ENCODE results near the gene NPL.

Gene NPL

GRCh38 chr1:182777386-182777785 lies 12.2 kb upstream of the NPL start:
- DNase-seq (ENCODE audit: low read depth in 2 of 3, low spot score in 1 of 3), result no peak

DNA sequence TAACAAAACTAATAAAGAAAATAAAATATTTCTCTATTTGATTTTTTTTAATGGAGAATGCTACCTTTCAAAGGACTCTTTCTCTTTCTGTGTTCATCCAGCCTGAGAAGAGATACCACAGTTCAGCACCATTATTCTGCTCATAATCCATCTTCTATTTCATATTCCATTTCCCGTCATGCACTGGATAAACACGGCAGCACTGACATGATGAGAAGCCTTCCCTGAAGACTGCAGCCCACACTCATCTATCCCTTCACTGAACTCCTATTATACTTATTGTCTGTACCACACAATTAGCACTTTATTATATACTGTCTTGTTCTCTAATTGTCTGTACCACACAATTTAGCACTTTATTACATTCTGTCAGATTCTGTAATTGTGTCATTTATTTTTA lies 10.7 kb upstream of the NPL start:
- DNase-seq (ENCODE audit: low read depth in 2 of 3, low spot score in 1 of 3), result no peak

- no peak for DNase-seq (ENCODE audit: low read depth in 2 of 3, low spot score in 1 of 3)
Measured at GRCh38 chr1:182779530-182779929, 10.0 kb upstream of the NPL start.

GRCh38 chr1:182781841-182782586 lies 7.6 kb upstream of the NPL start:
- peak; percentile 50 to 61 (median 60) for DNase-seq (ENCODE audit: low read depth in 2 of 3, low spot score in 1 of 3)

DNA sequence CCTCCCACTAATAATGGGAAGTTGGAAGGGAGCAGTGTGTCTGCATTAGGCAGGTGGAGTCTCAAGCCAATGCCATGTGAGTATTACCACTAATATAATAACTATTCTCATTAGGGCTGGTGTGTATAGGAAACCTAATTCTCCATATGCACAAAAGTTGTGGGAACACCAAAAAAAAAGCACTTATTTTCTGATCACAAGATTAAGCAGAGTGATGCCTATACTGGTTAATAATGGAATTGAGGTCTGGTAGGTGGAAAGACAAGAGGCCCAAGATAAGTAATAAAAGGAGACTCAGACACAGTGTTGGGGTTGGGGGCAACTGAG lies 7.0 kb upstream of the NPL start:
- no peak for DNase-seq (ENCODE audit: low read depth in 2 of 3, low spot score in 1 of 3)

DNA sequence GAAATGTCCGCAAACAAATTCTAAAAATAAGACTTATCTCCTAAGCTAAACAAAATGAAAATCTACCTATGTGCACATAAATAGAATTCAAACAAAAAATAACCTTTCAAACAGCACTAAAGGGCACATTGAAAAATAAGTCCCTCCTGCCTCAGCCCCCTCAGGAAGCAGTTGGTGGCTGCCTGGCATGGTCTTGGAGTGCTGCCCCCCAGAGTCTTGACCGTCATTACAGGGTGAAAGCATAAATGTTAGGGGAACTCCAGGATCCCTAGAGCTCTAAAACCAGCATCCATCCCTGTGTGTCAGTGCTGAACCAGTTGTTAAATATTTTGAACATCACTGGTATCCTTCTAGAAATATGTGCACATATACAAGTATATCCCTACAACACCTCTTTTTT lies 6.5 kb upstream of the NPL start:
- DNase-seq (ENCODE audit: low read depth in 2 of 3, low spot score in 1 of 3), result no peak

- DNase-seq (ENCODE audit: low read depth in 2 of 3, low spot score in 1 of 3), result peak in 1 of 3 donors; percentile 23
Measured at GRCh38 chr1:182784556-182785171, 4.9 kb upstream of the NPL start.

DNA sequence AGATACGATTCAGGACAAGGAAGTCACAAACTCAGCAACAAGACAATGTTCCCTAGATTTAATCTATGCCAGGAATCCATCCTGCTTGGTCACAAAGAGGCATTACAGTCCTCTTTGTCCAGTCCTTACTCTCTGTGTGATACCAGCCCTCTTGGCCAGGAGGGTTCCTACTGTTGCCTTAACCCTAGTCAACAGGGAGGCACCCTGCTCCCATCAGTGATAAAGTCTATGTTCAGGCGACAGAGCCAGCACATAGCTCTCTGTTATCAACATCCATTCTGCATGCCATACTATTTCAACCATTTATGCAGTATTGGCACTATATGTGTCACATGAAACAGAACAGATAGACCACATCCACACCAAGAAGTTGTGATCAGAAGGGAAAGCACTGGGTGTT lies 4.4 kb upstream of the NPL start:
- DNase-seq (ENCODE audit: low read depth in 2 of 3, low spot score in 1 of 3), result no peak

GRCh38 chr1:182786223-182786994 lies 3.2 kb upstream of the NPL start:
- peak in 2 of 3 donors; percentile 42 to 43 for DNase-seq (ENCODE audit: low read depth in 2 of 3, low spot score in 1 of 3)

DNA sequence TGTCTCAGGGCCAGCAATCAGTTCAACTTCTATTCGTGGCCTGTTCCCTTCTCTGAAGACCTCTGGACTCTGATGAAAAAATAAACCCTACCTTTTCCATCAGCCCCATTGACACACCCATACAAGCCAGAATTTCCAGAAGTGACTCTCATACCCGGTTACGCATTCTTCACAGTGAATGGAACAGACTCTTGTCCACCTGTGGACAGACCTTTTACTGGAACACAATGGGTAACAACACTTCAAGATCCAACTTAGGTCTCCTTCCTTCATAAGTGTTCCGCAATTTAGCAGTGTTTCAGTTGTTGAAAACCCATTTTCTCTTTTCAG lies 2.6 kb upstream of the NPL start:
- DNase-seq (ENCODE audit: low read depth in 2 of 3, low spot score in 1 of 3), result no peak

DNA sequence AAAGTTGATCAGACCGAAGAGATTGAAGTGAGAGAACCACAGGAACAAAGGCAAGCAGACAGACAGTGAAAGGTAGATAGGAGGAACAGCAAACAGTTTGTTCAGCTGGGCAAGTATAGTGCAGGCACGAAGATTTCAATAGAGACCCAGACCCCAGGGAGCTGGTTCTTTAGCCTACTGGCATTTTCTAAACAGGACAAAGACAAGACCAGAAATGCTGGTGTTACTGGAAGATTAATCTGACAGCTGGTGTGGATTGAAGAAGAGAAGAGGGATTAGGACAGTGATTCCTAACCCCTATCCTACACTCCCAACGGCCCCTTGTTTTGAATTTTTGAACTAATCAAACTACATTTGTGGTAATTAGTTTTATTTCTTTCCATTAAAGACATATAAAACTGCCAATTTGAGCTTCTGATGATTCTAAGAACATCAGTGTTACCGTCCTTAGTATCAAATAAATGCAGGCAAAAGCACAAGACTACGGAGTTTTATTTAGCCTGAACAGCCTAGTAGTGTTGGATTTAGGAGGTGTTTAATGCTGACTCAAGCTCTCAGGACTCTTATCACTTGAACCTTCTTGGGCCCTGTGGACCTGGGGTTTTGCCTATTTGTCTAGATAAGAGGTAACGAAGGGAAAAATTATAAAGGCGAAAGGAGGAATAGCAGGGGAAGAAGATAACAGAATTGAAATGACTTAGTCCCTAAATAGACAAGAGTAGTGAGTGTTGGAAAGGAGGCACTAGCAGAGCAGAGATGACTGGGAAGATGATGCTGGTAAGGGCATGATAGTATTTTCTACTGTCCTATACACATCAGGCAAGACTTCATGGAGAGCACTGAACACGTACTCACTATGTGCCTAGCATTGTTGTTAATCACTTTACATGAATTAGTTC lies 2.0 kb downstream of the NPL start:
- no peak for DNase-seq (ENCODE audit: low read depth in 2 of 3, low spot score in 1 of 3)

- DNase-seq (ENCODE audit: low read depth in 2 of 3, low spot score in 1 of 3), result no peak
Measured at GRCh38 chr1:182794091-182794490, 4.5 kb downstream of the NPL start.

- no peak for DNase-seq (ENCODE audit: low read depth in 2 of 3, low spot score in 1 of 3)
Measured at GRCh38 chr1:182794676-182795201, 5.2 kb downstream of the NPL start.

GRCh38 chr1:182795563-182796228 lies 6.1 kb downstream of the NPL start:
- DNase-seq (ENCODE audit: low read depth in 2 of 3, low spot score in 1 of 3), result no peak

GRCh38 chr1:182802006-182802803 lies 12.6 kb downstream of the NPL start:
- no peak for DNase-seq (ENCODE audit: low read depth in 2 of 3, low spot score in 1 of 3)

DNA sequence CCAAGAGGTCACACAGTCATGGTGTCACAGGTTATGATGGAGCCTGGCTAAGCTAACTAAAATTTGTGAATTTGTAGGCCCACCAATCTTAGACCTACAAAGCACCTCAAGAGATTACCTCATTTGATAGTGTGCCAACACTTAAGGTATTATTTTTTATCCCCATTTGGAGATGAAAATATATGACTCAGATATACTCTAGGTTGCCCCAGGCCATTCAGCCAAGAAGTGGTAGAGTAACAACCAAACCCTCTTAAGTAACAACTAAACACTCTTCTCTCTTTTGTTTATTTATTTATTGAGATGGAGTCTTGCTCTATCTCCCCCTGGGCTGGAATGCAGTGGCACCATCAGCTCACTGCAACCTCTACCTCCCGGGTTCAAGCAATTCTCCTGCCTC lies 14.3 kb downstream of the NPL start:
- no peak for DNase-seq (ENCODE audit: low read depth in 2 of 3, low spot score in 1 of 3)

- no peak for DNase-seq (ENCODE audit: low read depth in 2 of 3, low spot score in 1 of 3)
Measured at GRCh38 chr1:182806015-182806678, 16.6 kb downstream of the NPL start.

GRCh38 chr1:182807907-182808306 lies 18.3 kb downstream of the NPL start:
- no peak for DNase-seq (ENCODE audit: low read depth in 2 of 3, low spot score in 1 of 3)

GRCh38 chr1:182809414-182809957 lies 19.9 kb downstream of the NPL start:
- DNase-seq (ENCODE audit: low read depth in 2 of 3, low spot score in 1 of 3), result no peak

Data from stimulated activated CD4-positive, alpha-beta T cell treated with anti-CD3 and anti-CD28 coated beads, Interleukin-12 subunit alpha, Interleukin-12 subunit beta, amount 100 ng/mL, for 48 hours (primary cell).